B cell (primary cell): ENCODE results near the gene DLG2. TPM values are rescaled to one million over a fixed set of nuclear protein-coding genes. Genes with fewer than 3 reads are reported as not detected.

Experiments used
- ATAC-seq: fragments of 200-7000 bp; cut with Tn5 transposase; one replicate; pipeline ENCODE4 v1.10.0; 2021; ENCODE audit warnings: low read depth, mild to moderate bottlenecking, moderate number of reproducible peaks, moderate library complexity
- CTCF ChIA-PET: fragments of 350-600 bp; sonication (Branson Sonifier 250); formaldehyde crosslinking; loops from one replicate; lab custom pipeline; 2021; ENCODE audit warnings: antibody characterized with exemption, inconsistent platforms; lab: Charles Lee
- POLR2A ChIA-PET: fragments of 350-600 bp; sonication (Branson Sonifier 250); formaldehyde crosslinking; loops from one replicate; lab custom pipeline; 2021; ENCODE audit warnings: antibody characterized with exemption; lab: Charles Lee
- DNase-seq: peaks from one replicate; pipeline ENCODE4 v3.0.0; 2013
- H2AFZ ChIP-seq: 2 replicates; pipeline ENCODE4 v1.6.1; 2012; ENCODE audit warnings: mild to moderate bottlenecking, low read depth, low read length; ENCODE audit not compliant: insufficient read depth, poor library complexity, severe bottlenecking
- H3K27ac ChIP-seq, 2 donors: 1 replicate in 1 of 2; 2 replicates in 1 of 2; pipeline ENCODE4 v1.5.1; 2012 to 2013; ENCODE audit warnings: low read length in 2 of 2, mild to moderate bottlenecking in 2 of 2, moderate library complexity in 1 of 2
- H3K27me3 ChIP-seq, 4 experiments: fragments of 200-600 bp in 1 of 4; sonication (generic) in 1 of 4; replicated peaks in 1 of 4; 1 replicate in 2 of 4; 2 replicates in 2 of 4; pipeline versions ENCODE4 v1.6.1 to v1.7.0; 2013 to 2016; ENCODE audit warnings: low read length in 3 of 4, mild to moderate bottlenecking in 2 of 4, mixed read lengths in 1 of 4, moderate library complexity in 1 of 4; ENCODE audit not compliant: insufficient read depth in 4 of 4, control insufficient read depth in 3 of 4; ENCODE audit errors: control extremely low read depth in 1 of 4
- H3K36me3 ChIP-seq, 2 experiments: replicated peaks in 1 of 2; 1 replicate in 1 of 2; 2 replicates in 1 of 2; pipeline versions ENCODE4 v1.6.1 to v1.7.1; 2013; ENCODE audit warnings: low read length in 1 of 2; ENCODE audit not compliant: insufficient read depth in 2 of 2, control insufficient read depth in 1 of 2; ENCODE audit errors: control extremely low read depth in 1 of 2, extremely low read depth in 1 of 2
- H3K4me1 ChIP-seq, 2 donors: fragments of 200-600 bp in 1 of 2; sonication (generic) in 1 of 2; 1 replicate in 1 of 2; 2 replicates in 1 of 2; pipeline versions ENCODE4 v1.5.1 to v1.6.1; 2013 to 2017; ENCODE audit warnings: low read length in 2 of 2; ENCODE audit not compliant: control insufficient read depth in 2 of 2, insufficient read depth in 2 of 2
- H3K4me2 ChIP-seq: replicated peaks from 2 replicates; pipeline ENCODE3; 2012; ENCODE audit warnings: mild to moderate bottlenecking, low read depth, low read length; ENCODE audit not compliant: poor library complexity, severe bottlenecking
- H3K4me3 ChIP-seq, 5 experiments: fragments of 200-600 bp in 1 of 5; sonication (generic) in 1 of 5; 1 replicate in 3 of 5; 2 replicates in 2 of 5; pipeline versions ENCODE4 v1.5.1 to v1.7.0; 2011 to 2016; ENCODE audit warnings: low read length in 4 of 5, mild to moderate bottlenecking in 4 of 5, low read depth in 2 of 5, control low read depth in 1 of 5, moderate library complexity in 1 of 5; ENCODE audit not compliant: insufficient read depth in 1 of 5; ENCODE audit errors: control extremely low read depth in 1 of 5, extremely low read depth in 1 of 5
- H3K79me2 ChIP-seq: fragments of 200-600 bp; sonication (generic); one replicate; pipeline ENCODE4 v1.6.0; 2016; ENCODE audit warnings: low read length; ENCODE audit not compliant: control insufficient read depth, insufficient read depth
- H3K9ac ChIP-seq: fragments of 200-600 bp; sonication (generic); 2 replicates; pipeline ENCODE4 v1.6.1; 2017; ENCODE audit warnings: mild to moderate bottlenecking, low read length, moderate library complexity
- H3K9me3 ChIP-seq, 3 donors: one replicate each; pipeline versions ENCODE4 v1.6.1 to v1.7.1; 2013; ENCODE audit warnings: low read length in 2 of 3; ENCODE audit not compliant: control insufficient read depth in 2 of 3, insufficient read depth in 1 of 3; ENCODE audit errors: control extremely low read depth in 1 of 3
- H4K20me1 ChIP-seq: 2 replicates; pipeline ENCODE4 v1.6.0; 2012; ENCODE audit warnings: mild to moderate bottlenecking, low read length; ENCODE audit not compliant: insufficient read depth, control insufficient read depth, poor library complexity, severe bottlenecking
- H3K27ac Mint-ChIP-seq: one replicate; pipeline ENCODE4 v1.8.0; 2021; ENCODE audit warnings: mixed read lengths
- H3K27me3 Mint-ChIP-seq: one replicate; pipeline ENCODE4 v1.8.0; 2021; ENCODE audit warnings: mixed read lengths
- H3K4me1 Mint-ChIP-seq: one replicate; pipeline ENCODE4 v1.8.0; 2021; ENCODE audit warnings: mixed read lengths
- H3K4me3 Mint-ChIP-seq: one replicate; pipeline ENCODE4 v1.8.0; 2021; ENCODE audit warnings: mixed read lengths
- H3K9me3 Mint-ChIP-seq: one replicate; pipeline ENCODE4 v1.8.0; 2022; ENCODE audit warnings: mixed read lengths; ENCODE audit not compliant: insufficient read depth
- EZH2 ChIP-seq: IDR thresholded peaks from 2 replicates; pipeline ENCODE4 v1.6.1; 2012; ENCODE audit warnings: borderline replicate concordance, low read depth, mild to moderate bottlenecking, moderate library complexity, low read length; ENCODE audit not compliant: insufficient read depth, poor library complexity, severe bottlenecking
- WGBS: methylation state at CpG from one replicate; pipeline ENCODE4 v1.1.5; 2013; ENCODE audit warnings: missing lambda C conversion rate; ENCODE audit not compliant: insufficient coverage; 5-methylcytosine and 5-hydroxymethylcytosine counted together
- intact Hi-C: fragments of 100-400 bp; cut with micrococcal nuclease; formaldehyde crosslinking; loops from one replicate; pipeline ENCODE4 v1.10.0; 2022
- polyA plus RNA-seq: library from polyadenylated mRNA; depleted of rRNA; stranded (reverse); fragments of >200 nt; gene quantifications from 2 replicates; pipeline ENCODE4 v1.2.3, GENCODE V29; 2012
- total RNA-seq, 2 donors: library from RNA; stranded (reverse); fragments of 120-200 nt in 1 of 2; gene quantifications; 1 replicate in 1 of 2; 2 replicates in 1 of 2; pipeline versions ENCODE4 v1.2.3 to v1.2.4, GENCODE V29; 2013 to 2022
- TF ChIP-seq, protein P1 (sequence below): fragments of 200-600 bp; IDR thresholded peaks from one replicate; pipeline ENCODE4 v1.8.0; 2022; ENCODE audit warnings: antibody characterized with exemption, mild to moderate bottlenecking

The DLG2 gene
- total and polyA plus RNA-seq, 2 donors (not counting 1 experiment from before 2014, with no cell fraction given): 0.54 to 5.4 TPM

- H3K4me3 Mint-ChIP-seq: no peak overlapping the region
- H3K27ac Mint-ChIP-seq: no peak overlapping the region
- Histone ChIP-seq H3K9ac (no peak overlapping the region), H3K4me1 (no peaks in the 10 kb centered on the region), H3K27ac (no peak overlapping the region), H2AFZ (no peak overlapping the region), H3K9me3 (no peaks in the 10 kb centered on the region), H4K20me1 (no peaks in the 10 kb centered on the region), H3K27me3 (no peaks in the 10 kb centered on the region), H3K4me2 (no peak overlapping the region), H3K36me3 (no peaks in the 10 kb centered on the region), H3K4me3 (no peak overlapping the region), H3K79me2 (no peaks in the 10 kb centered on the region)
- H3K9me3 Mint-ChIP-seq: no peaks in the 10 kb centered on the region
- ChIA-PET POLR2A (no interaction called here), CTCF (interaction anchor here (0.7 kb wide), 1 partner anchor 1248 kb away, joined by 3 read pairs; no protein-coding TSS in a partner anchor)
- no peak for ATAC-seq
- TF ChIP-seq EZH2: no peak
- TF ChIP-seq, protein P1, sequence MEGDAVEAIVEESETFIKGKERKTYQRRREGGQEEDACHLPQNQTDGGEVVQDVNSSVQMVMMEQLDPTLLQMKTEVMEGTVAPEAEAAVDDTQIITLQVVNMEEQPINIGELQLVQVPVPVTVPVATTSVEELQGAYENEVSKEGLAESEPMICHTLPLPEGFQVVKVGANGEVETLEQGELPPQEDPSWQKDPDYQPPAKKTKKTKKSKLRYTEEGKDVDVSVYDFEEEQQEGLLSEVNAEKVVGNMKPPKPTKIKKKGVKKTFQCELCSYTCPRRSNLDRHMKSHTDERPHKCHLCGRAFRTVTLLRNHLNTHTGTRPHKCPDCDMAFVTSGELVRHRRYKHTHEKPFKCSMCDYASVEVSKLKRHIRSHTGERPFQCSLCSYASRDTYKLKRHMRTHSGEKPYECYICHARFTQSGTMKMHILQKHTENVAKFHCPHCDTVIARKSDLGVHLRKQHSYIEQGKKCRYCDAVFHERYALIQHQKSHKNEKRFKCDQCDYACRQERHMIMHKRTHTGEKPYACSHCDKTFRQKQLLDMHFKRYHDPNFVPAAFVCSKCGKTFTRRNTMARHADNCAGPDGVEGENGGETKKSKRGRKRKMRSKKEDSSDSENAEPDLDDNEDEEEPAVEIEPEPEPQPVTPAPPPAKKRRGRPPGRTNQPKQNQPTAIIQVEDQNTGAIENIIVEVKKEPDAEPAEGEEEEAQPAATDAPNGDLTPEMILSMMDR: no peak
- H3K27me3 Mint-ChIP-seq: peaks cover 16% of the 10 kb centered on the region
- WGBS: 91% methylated on average over 3 of the region's 3 CpGs
- no peaks in the 10 kb centered on the region for H3K4me1 Mint-ChIP-seq
- intact Hi-C loops: no loop called here
- no peak for DNase-seq
Observed at GRCh38 chr11:83655976-83656375, 1971.2 kb downstream of the DLG2 start.

DNA sequence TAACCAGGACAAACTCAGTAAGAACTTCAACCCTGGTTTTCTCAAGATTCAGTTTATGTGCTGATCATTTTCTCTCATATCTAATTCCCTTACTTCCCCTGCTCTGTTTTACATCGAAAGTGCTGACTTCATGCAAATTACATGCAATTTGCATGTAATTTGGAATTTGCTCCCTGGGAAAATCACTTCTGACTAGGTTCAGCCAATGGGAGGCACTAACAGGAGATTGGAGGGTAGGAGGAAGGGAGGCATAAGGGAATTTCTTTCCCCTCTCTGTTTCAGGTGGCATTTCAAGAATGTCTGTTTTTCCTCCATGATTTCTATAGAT is 1977.7 kb downstream of the DLG2 start:
- DNase-seq (no peak), ATAC-seq (no peak)
- H3K4me3 Mint-ChIP-seq: no peak overlapping the region
- no peak overlapping the region for H2AFZ ChIP-seq
- no peaks in the 10 kb centered on the region for H3K79me2 ChIP-seq
- intact Hi-C loops: no loop called here
- no peaks in the 10 kb centered on the region for H3K4me1 ChIP-seq
- peaks cover 0 to 3% (median 0%) of the 10 kb centered on the region in 4 experiments for H3K27me3 ChIP-seq
- no peaks in the 10 kb centered on the region for H3K9me3 Mint-ChIP-seq
- no peak overlapping the region for H3K4me2 ChIP-seq
- H3K9me3 ChIP-seq: no peaks in the 10 kb centered on the region
- H3K36me3 ChIP-seq: no peaks in the 10 kb centered on the region
- TF ChIP-seq EZH2: no peak
- TF ChIP-seq, protein P1: no peak
- WGBS: no CpG with 5 or more reads among the region's 1 CpG
- no peak overlapping the region for H3K9ac ChIP-seq
- H3K27ac Mint-ChIP-seq: no peak overlapping the region
- peaks cover 35% of the 10 kb centered on the region for H3K27me3 Mint-ChIP-seq
- no peak overlapping the region for H3K4me3 ChIP-seq
- CTCF ChIA-PET: no interaction called here
- H3K27ac ChIP-seq: no peak overlapping the region
- no peaks in the 10 kb centered on the region for H3K4me1 Mint-ChIP-seq
- POLR2A ChIA-PET: no interaction called here
- H4K20me1 ChIP-seq: no peaks in the 10 kb centered on the region
